ENCODE data around the gene PIANP. TPM values are rescaled to one million over a fixed set of nuclear protein-coding genes. Genes with fewer than 3 reads are reported as not detected.
A peak's percentile ranks its signal among the peaks of the same experiment; 100 is the strongest.

PIANP gene
- polyA plus RNA-seq, 1 donor: 3.2 TPM

GRCh38 chr12:6667559-6668210 lies 32.9 kb downstream of the PIANP start:
- no peak for DNase-seq (ENCODE audit: low read depth)

GRCh38 chr12:6666211-6666610 lies 34.4 kb downstream of the PIANP start:
- no peak for DNase-seq (ENCODE audit: low read depth)

GRCh38 chr12:6664902-6665301 lies 35.7 kb downstream of the PIANP start:
- DNase-seq (ENCODE audit: low read depth): no peak

GRCh38 chr12:6662906-6663742 lies 37.5 kb downstream of the PIANP start, which contains the start of gene ING4:
Gene ING4 (minus strand): TSS chr12:6663119. CDS start chr12:6663101, 18 bp downstream.
- DNase-seq (ENCODE audit: low read depth): peak; percentile 99

- DNase-seq (ENCODE audit: low read depth): no peak
Measured at GRCh38 chr12:6662602-6662905, 38.1 kb downstream of the PIANP start.

GRCh38 chr12:6653987-6654386 lies 46.6 kb downstream of the PIANP start:
- no peak for DNase-seq (ENCODE audit: low read depth)

- no peak for DNase-seq (ENCODE audit: low read depth)
Measured at GRCh38 chr12:6653342-6653741, 47.3 kb downstream of the PIANP start.

GRCh38 chr12:6652391-6652790 lies 48.2 kb downstream of the PIANP start:
- no peak for DNase-seq (ENCODE audit: low read depth)

- DNase-seq (ENCODE audit: low read depth): no peak
Measured at GRCh38 chr12:6650832-6651231, 49.8 kb downstream of the PIANP start.

- no peak for DNase-seq (ENCODE audit: low read depth)
Measured at GRCh38 chr12:6647083-6647604, 53.5 kb downstream of the PIANP start, which contains the start of gene ACRBP. Gene ACRBP (minus strand): TSS chr12:6647432. CDS start chr12:6647366, 66 bp downstream.

- DNase-seq (ENCODE audit: low read depth): no peak
Measured at GRCh38 chr12:6646276-6647082, 54.1 kb downstream of the PIANP start.

- no peak for DNase-seq (ENCODE audit: low read depth)
Measured at GRCh38 chr12:6644903-6645302, 55.7 kb downstream of the PIANP start.

GRCh38 chr12:6644257-6644596 lies 56.4 kb downstream of the PIANP start:
- no peak for DNase-seq (ENCODE audit: low read depth)

Other genes with a start within 250 kb of the PIANP start
- gene TAPBPL, start 248.8 kb downstream of the PIANP start, polyA plus RNA-seq (ENCODE audit: insufficient read length): 8.0 TPM
- 9.7 TPM for gene VAMP1, start 230.1 kb downstream of the PIANP start, polyA plus RNA-seq (ENCODE audit: insufficient read length)
- 111 TPM for gene MRPL51, start 207.6 kb downstream of the PIANP start, polyA plus RNA-seq (ENCODE audit: insufficient read length)
- gene NCAPD2, start 206.7 kb downstream of the PIANP start, polyA plus RNA-seq (ENCODE audit: insufficient read length): 32.0 TPM
- 5,430 TPM for gene GAPDH, start 166.3 kb downstream of the PIANP start, polyA plus RNA-seq (ENCODE audit: insufficient read length)
- gene IFFO1, start 144.8 kb downstream of the PIANP start, polyA plus RNA-seq (ENCODE audit: insufficient read length): 34.7 TPM
- gene NOP2, start 132.5 kb downstream of the PIANP start, polyA plus RNA-seq (ENCODE audit: insufficient read length): 26.0 TPM
- gene CHD4, start 93.4 kb downstream of the PIANP start, polyA plus RNA-seq (ENCODE audit: insufficient read length): 158 TPM
- gene LPAR5, start 64.9 kb downstream of the PIANP start, polyA plus RNA-seq (ENCODE audit: insufficient read length): 1.1 TPM
- 2.0 TPM for gene ACRBP, start 53.4 kb downstream of the PIANP start, polyA plus RNA-seq (ENCODE audit: insufficient read length)
- 46.6 TPM for gene ING4, start 37.7 kb downstream of the PIANP start, polyA plus RNA-seq (ENCODE audit: insufficient read length)
- gene ZNF384, start 11.4 kb downstream of the PIANP start, polyA plus RNA-seq (ENCODE audit: insufficient read length): 47.0 TPM
- 63.3 TPM for gene COPS7A, start 23.2 kb upstream of the PIANP start, polyA plus RNA-seq (ENCODE audit: insufficient read length)
- 130 TPM for gene MLF2, start 52.3 kb upstream of the PIANP start, polyA plus RNA-seq (ENCODE audit: insufficient read length)
- gene PTMS, start 65.5 kb upstream of the PIANP start, polyA plus RNA-seq (ENCODE audit: insufficient read length): 373 TPM
- 0.70 TPM for gene LAG3, start 71.7 kb upstream of the PIANP start, polyA plus RNA-seq (ENCODE audit: insufficient read length)
- 5.6 TPM for gene CD4, start 88.7 kb upstream of the PIANP start, polyA plus RNA-seq (ENCODE audit: insufficient read length)
- 16.8 TPM for gene GPR162, start 121.0 kb upstream of the PIANP start, polyA plus RNA-seq (ENCODE audit: insufficient read length)
- 40.3 TPM for gene P3H3, start 127.6 kb upstream of the PIANP start, polyA plus RNA-seq (ENCODE audit: insufficient read length)
- gene GNB3, start 140.1 kb upstream of the PIANP start, polyA plus RNA-seq (ENCODE audit: insufficient read length): 32.4 TPM
- gene CDCA3, start 150.5 kb upstream of the PIANP start, polyA plus RNA-seq (ENCODE audit: insufficient read length): 17.5 TPM
- gene USP5, start 151.3 kb upstream of the PIANP start, polyA plus RNA-seq (ENCODE audit: insufficient read length): 62.2 TPM
- gene TPI1, start 166.7 kb upstream of the PIANP start, polyA plus RNA-seq (ENCODE audit: insufficient read length): 1,115 TPM
- gene SPSB2, start 172.5 kb upstream of the PIANP start, polyA plus RNA-seq (ENCODE audit: insufficient read length): 8.9 TPM
- 10.5 TPM for gene LRRC23, start 204.0 kb upstream of the PIANP start, polyA plus RNA-seq (ENCODE audit: insufficient read length)
- 6.1 TPM for gene ENO2, start 213.8 kb upstream of the PIANP start, polyA plus RNA-seq (ENCODE audit: insufficient read length)
- 70.4 TPM for gene ATN1, start 227.1 kb upstream of the PIANP start, polyA plus RNA-seq (ENCODE audit: insufficient read length)
- gene RNU7-1, start 243.0 kb upstream of the PIANP start, polyA plus RNA-seq (ENCODE audit: insufficient read length): not detected
- gene C12orf57, start 243.2 kb upstream of the PIANP start, polyA plus RNA-seq (ENCODE audit: insufficient read length): 155 TPM

All from forelimb muscle (tissue), 1 donor.